Vagina (tissue), 2 donors: ENCODE measurements around the gene PXDN.

Experiments used
- CTCF ChIP-seq, 3 experiments: fragments of 450-650 bp in 2 of 3; fragments of 200-600 bp in 1 of 3; sonication (generic) in 1 of 3; IDR thresholded peaks; one replicate each; pipeline ENCODE4 v1.5.1; 2017 to 2019; ENCODE audit warnings: antibody characterized with exemption in 3 of 3, mild to moderate bottlenecking in 2 of 3, moderate library complexity in 2 of 3
- POLR2A ChIP-seq, 2 donors: fragments of 450-650 bp; IDR thresholded peaks; one replicate each; pipeline ENCODE4 v1.6.1; 2017; ENCODE audit warnings: antibody characterized with exemption in 2 of 2, mild to moderate bottlenecking in 2 of 2, moderate library complexity in 2 of 2

- no peak for TF ChIP-seq CTCF (IDR thresholded peaks at IDR 0.05)
- TF ChIP-seq POLR2A (IDR thresholded peaks at IDR 0.05): no peak
Observed at GRCh38 chr2:1642066-1642861, 102.1 kb downstream of the PXDN start.
